ENCODE data around the gene LILRB2. TPM values are rescaled to one million over a fixed set of nuclear protein-coding genes. Genes with fewer than 3 reads are reported as not detected.

The LILRB2 gene
- 0.46 TPM for total RNA-seq

DNA sequence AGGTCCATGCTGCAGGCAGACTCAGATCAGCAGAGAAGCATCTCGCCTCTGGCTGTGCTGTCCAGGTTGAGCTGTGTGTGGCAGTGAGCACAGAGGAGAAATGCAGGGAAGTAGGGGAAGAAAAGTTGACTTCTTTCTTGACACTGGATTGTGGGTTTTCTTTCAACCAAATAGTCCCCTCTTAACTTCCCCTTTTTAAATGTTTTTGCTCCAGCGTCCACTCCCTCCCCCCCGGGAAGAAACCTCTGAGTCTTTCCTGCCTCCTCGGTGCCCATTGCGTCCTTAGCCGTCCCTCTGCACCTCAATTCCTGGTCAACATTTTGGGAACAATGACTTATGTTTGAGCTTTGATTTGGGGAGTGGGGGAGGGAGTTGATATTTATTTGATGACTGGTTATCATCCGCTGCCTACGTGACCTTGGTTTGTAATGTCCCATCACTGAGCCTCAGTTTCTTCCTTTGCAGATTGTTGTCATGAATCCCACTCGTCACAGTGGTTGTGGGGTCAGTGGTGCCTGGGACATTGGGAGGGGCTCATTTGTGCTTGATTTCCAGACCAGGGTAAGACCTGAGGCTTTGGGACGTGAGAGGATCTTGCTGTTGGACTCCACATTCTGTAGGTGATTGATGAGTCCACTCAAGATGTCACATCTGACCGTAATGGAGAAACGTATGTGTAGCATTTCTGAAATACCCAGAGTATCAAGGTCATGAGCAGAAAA lies at the start of gene LILRB2:
Gene LILRB2, minus strand, starts transcription at position 104 of the 722 bp plus-strand sequence. CDS start 614 bp downstream, outside the sequence.

GRCh38 chr19:54312436-54313377 lies 31.8 kb upstream of the LILRB2 start, which contains the start of gene LILRA5:
Gene LILRA5, minus strand, starts transcription at chr19:54313166. Its CDS starts 147 bp downstream, at chr19:54313019.

DNA sequence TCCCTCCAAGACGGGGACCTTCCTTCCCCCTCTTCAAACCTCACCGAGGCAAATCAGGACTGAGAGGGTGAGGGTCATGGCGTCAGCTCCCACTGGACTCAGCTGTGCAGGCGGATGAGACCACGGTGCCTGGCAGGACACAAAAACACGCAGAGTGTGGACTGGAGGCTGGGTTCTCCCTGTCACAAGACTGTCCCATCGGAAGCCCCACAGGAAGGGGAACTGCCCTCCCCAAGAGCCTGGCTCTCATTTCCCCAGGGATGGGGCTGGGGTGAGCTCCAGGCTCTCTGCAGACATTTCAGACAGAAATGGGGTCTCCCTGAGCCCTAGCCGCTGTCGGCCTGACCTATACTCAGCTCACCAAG lies 23.8 kb downstream of the LILRB2 start, which contains the start of gene LILRB5:
Gene LILRB5, minus strand, starts transcription at position 158 of the 365 bp plus-strand sequence. Its CDS starts 80 bp downstream, at position 78.

GRCh38 chr19:54242646-54243045 lies 38.3 kb downstream of the LILRB2 start, which contains the start of gene LILRA6:
Gene LILRA6, minus strand, starts transcription at chr19:54242790.

Small RNA genes within 50 kb of the gene (small RNA-seq; reads per million reads assigned to genes)
- gene AC245884.12 (not detected), gene MIR4752 (not detected), gene RNU6-1307P (not detected)

Other genes starting within 250 kb of the LILRB2 start
- 0.23 TPM for gene VSTM1, start 217.2 kb downstream of the LILRB2 start, total RNA-seq
- not detected for gene TARM1, start 199.7 kb downstream of the LILRB2 start, total RNA-seq
- 0.46 TPM for gene OSCAR, start 180.3 kb downstream of the LILRB2 start, total RNA-seq
- 13.1 TPM for gene NDUFA3, start 178.3 kb downstream of the LILRB2 start, total RNA-seq
- 11.5 TPM for gene TFPT, start 165.5 kb downstream of the LILRB2 start, total RNA-seq
- gene PRPF31, start 165.4 kb downstream of the LILRB2 start, total RNA-seq = 31.6 TPM
- gene CNOT3, start 143.3 kb downstream of the LILRB2 start, total RNA-seq = 6.0 TPM
- gene LENG1, start 121.4 kb downstream of the LILRB2 start, total RNA-seq = 5.3 TPM
- 0.46 TPM for gene TMC4, start 108.0 kb downstream of the LILRB2 start, total RNA-seq
- 49.6 TPM for gene MBOAT7, start 91.5 kb downstream of the LILRB2 start, total RNA-seq
- 30.2 TPM for gene TSEN34, start 89.8 kb downstream of the LILRB2 start, total RNA-seq
- gene RPS9, start 80.3 kb downstream of the LILRB2 start, total RNA-seq = 1,605 TPM
- 0.92 TPM for gene LILRB3, start 58.1 kb downstream of the LILRB2 start, total RNA-seq
- gene LILRA6, start 38.3 kb downstream of the LILRB2 start, total RNA-seq = 0.23 TPM
- 0.23 TPM for gene LILRB5, start 23.8 kb downstream of the LILRB2 start, total RNA-seq
- 0.92 TPM for gene LILRA5, start 32.1 kb upstream of the LILRB2 start, total RNA-seq
- 0.23 TPM for gene LILRA4, start 58.1 kb upstream of the LILRB2 start, total RNA-seq
- 2.8 TPM for gene LAIR1, start 83.8 kb upstream of the LILRB2 start, total RNA-seq
- gene TTYH1, start 134.4 kb upstream of the LILRB2 start, total RNA-seq = 191 TPM
- 24.7 TPM for gene LENG8, start 168.1 kb upstream of the LILRB2 start, total RNA-seq
- 1.6 TPM for gene LENG9, start 182.7 kb upstream of the LILRB2 start, total RNA-seq
- 1.2 TPM for gene CDC42EP5, start 192.2 kb upstream of the LILRB2 start, total RNA-seq
- not detected for gene LAIR2, start 221.7 kb upstream of the LILRB2 start, total RNA-seq

Measured in diencephalon (tissue), 1 donor.